GM12892 (cell line): ENCODE measurements around the gene ARID1A.

Experiments
- POLR2A ChIP-seq: IDR thresholded peaks from 2 replicates; pipeline ENCODE4 v1.6.1; 2011; ENCODE audit warnings: low read depth, low read length, control low read depth
- POLR2AphosphoS5 ChIP-seq: IDR thresholded peaks from 2 replicates; pipeline ENCODE4 v1.6.1; 2011; ENCODE audit warnings: low read depth, low read length, control low read depth
- TAF1 ChIP-seq: IDR thresholded peaks from 2 replicates; pipeline ENCODE4 v1.6.1; 2011; ENCODE audit warnings: low read depth, mild to moderate bottlenecking, control low read depth, low read length, borderline replicate concordance

- TF ChIP-seq TAF1 = no peak
- no peak for TF ChIP-seq POLR2A
- TF ChIP-seq POLR2AphosphoS5 = no peak
These were observed 115.2 kb downstream of the ARID1A start for GRCh38 chr1:26811057-26811456.
